ENCODE data around the gene PIK3R1.
A peak's percentile ranks its signal among the peaks of the same experiment; 100 is the strongest.
"Not testable (repeated sequence)": the region's sequence is repeated elsewhere in the genome, so short reads cannot be mapped to it uniquely, and the experiment has no call there.

Gene PIK3R1

DNA sequence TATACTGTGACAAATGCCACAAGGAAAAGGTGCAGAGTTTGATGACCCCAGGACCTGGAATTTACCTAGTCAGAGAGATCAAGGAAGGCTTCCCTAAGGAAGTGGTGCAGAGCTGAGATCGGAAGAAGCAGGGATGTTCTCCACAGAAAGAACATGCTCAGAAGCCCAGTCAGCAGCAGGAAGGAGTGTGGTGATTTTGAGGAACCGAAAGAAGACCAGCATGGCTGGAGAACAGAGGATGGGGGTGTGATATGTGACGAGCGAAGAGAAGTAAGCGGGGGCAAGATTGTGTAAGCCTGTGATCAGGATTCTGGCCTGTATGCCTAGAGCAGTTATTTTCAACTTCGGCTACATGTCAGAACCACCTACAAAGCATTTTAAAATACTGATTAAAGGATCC is 18.7 kb upstream of the PIK3R1 start:
- Histone ChIP-seq H3K4me1 (ENCODE audit: control insufficient read depth, insufficient read depth, low read length) (peaks cover 18% of the 10 kb centered on the region), H3K36me3 (ENCODE audit: control insufficient read depth, insufficient read depth, low read length) (no peaks in the 10 kb centered on the region), H3K4me3 (ENCODE audit: low read length) (no peak overlapping the region), H3K9ac (ENCODE audit: low read length) (no peak overlapping the region), H3K9me3 (ENCODE audit: control insufficient read depth, low read length) (no peaks in the 10 kb centered on the region), H3K27me3 (ENCODE audit: control insufficient read depth, insufficient read depth, low read length) (no peaks in the 10 kb centered on the region)

DNA sequence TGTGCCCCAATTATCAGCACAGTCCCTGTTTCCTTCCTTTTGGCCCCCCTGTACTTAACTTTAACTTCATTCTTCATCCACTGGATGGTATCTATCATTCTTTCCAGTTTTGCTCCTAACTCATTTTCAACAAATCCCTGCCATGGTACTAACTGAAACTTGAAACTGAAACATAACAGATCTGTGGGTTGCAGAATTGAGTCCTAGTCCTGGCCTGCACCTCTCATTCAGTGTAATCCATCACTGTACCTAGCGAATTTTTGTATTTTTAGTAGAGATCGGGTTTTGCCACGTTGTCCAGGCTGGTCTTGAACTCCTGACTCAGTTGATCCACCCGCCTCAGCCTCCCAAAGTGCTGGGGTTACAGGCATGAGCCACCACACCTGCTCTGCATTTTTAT is 15.3 kb upstream of the PIK3R1 start:
- no peak overlapping the region for H3K9ac ChIP-seq (ENCODE audit: low read length)
- no peaks in the 10 kb centered on the region for H3K36me3 ChIP-seq (ENCODE audit: control insufficient read depth, insufficient read depth, low read length)
- no peaks in the 10 kb centered on the region for H3K4me1 ChIP-seq (ENCODE audit: control insufficient read depth, insufficient read depth, low read length)
- no peaks in the 10 kb centered on the region for H3K9me3 ChIP-seq (ENCODE audit: control insufficient read depth, low read length)
- no peak overlapping the region for H3K4me3 ChIP-seq (ENCODE audit: low read length)
- H3K27me3 ChIP-seq (ENCODE audit: control insufficient read depth, insufficient read depth, low read length), result no peaks in the 10 kb centered on the region

DNA sequence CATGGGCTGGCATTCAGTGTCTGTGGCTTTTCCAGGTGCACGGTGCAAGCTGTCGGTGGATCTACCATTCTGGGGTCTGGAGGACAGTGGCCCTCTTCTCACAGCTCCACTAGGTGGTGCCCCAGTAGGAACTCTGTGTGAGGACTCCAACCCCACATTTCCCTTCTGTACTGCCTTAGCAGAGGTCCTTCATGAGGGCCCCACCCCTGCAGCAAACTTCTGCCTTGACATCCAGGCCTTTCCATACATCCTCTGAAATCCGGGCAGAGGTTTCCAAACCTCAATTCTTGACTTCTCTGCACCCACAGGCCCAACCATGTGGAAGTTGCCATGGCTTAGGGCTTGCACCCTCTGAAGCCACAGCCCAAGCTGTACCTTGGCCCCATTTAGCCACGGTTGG is 4.9 kb upstream of the PIK3R1 start:
- H3K4me3 ChIP-seq (ENCODE audit: low read length); H3K9me3 ChIP-seq (ENCODE audit: control insufficient read depth, low read length); H3K27me3 ChIP-seq (ENCODE audit: control insufficient read depth, insufficient read depth, low read length): not testable (repeated sequence)

DNA sequence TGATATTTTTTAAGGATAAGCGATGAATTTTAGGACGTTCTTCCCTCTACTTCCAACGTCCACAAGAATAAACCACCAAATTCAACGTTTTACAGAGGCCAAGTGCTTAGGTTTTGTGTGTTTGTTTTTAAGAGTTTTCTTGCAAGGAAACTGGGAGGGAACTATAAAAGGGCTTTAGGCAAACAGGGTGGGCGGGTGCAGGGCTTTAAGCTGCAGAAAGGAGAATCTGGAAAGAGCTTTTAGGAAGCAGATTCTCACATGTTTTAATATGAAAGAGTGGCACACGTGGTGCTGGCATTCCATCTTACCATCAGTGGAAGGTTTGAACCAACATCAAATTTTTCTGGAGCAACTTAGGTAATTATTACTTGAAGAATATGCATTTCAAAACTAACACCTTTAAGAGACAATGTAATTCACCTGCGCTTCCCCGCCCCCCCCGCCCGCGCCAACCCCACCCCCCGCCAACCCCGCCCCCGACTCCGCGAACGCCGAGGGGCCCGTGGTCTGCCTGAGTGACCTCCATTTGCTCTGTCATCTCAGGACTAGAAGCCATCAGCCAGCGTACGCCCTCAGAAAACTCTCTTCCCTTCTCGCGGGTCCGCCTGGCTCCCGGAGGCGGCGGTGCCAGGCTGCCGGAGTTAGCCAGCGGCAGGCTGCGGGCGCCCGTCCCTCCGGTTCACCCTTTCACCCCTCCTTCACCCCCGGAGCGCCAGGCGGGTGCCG is 911 bp upstream of the PIK3R1 start:
- Histone ChIP-seq H3K4me3 (ENCODE audit: low read length) (peak overlapping the region; percentile 60), H3K4me1 (ENCODE audit: control insufficient read depth, insufficient read depth, low read length) (peaks cover 6% of the 10 kb centered on the region), H3K9ac (ENCODE audit: low read length) (peak overlapping the region; percentile 90), H3K9me3 (ENCODE audit: control insufficient read depth, low read length) (no peaks in the 10 kb centered on the region), H3K27me3 (ENCODE audit: control insufficient read depth, insufficient read depth, low read length) (no peaks in the 10 kb centered on the region), H3K36me3 (ENCODE audit: control insufficient read depth, insufficient read depth, low read length) (no peaks in the 10 kb centered on the region)

More for the DNA sequence above, 4.9 kb upstream of the PIK3R1 start:
- not testable (repeated sequence) for H3K9ac ChIP-seq (ENCODE audit: low read length); H3K36me3 ChIP-seq (ENCODE audit: control insufficient read depth, insufficient read depth, low read length); H3K4me1 ChIP-seq (ENCODE audit: control insufficient read depth, insufficient read depth, low read length)

DNA sequence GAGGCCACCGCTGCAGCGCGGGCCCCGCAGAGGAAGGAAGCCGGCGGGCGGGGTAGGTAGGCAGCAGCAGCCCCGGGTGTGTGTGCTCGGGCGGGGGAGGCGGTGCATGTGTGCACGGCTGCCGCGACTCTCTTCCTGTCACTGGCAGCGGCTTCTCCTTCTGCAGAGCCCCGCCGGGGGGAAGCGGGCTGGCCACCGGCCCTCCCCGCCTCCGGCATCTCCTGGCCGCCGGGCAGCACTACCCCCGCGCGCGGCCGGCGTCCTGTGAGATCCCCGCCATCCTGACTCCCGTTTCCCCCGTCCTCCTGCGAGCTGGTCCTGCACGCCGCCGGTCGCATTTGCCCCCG is 315 bp downstream of the PIK3R1 start:
- H3K9ac ChIP-seq (ENCODE audit: low read length), result peak overlapping the region; percentile 89
- no peaks in the 10 kb centered on the region for H3K27me3 ChIP-seq (ENCODE audit: control insufficient read depth, insufficient read depth, low read length)
- H3K4me3 ChIP-seq (ENCODE audit: low read length), result peak overlapping the region; percentile 61
- H3K4me1 ChIP-seq (ENCODE audit: control insufficient read depth, insufficient read depth, low read length), result peaks cover 6% of the 10 kb centered on the region
- H3K36me3 ChIP-seq (ENCODE audit: control insufficient read depth, insufficient read depth, low read length), result no peaks in the 10 kb centered on the region
- no peaks in the 10 kb centered on the region for H3K9me3 ChIP-seq (ENCODE audit: control insufficient read depth, low read length)

DNA sequence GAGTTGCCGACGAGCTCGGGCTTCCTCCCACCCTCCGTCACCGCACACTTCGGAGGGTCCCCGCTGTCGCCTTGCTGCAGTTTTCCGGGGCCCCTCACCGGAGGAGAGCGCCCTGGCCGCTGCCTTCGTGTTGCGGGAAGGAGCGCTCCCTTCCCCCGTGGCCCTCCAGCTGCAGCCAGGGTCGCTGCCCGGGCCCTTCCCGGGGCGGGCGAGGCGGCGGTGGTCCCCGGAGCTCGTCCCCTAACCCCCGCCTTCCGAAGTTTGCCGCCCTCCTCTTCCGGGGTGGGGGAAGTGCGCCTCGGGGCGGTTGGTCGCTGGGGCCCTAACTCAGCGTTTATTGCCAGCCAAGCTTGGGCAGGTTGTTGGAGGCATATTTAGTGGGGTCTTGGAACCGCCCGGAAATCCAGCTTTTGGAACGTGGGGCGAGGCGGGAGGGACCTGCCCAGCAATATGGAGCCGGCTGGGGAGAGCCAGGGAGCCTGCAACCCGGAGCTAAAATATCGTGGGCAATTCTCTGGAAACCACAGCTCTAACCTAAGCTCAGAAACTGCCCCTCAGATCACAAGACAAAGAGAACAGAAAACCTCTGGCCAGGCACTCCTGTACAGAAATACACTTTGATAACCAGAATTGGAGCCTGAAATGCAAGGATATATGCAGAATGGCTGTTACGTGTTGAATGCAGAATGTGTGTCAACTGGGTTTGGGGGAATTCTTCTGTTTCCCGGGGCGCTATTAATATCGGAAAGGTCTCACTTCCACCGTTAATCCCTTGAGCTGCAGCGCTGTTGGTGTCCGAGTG is 890 bp downstream of the PIK3R1 start:
- H3K36me3 ChIP-seq (ENCODE audit: control insufficient read depth, insufficient read depth, low read length), result no peaks in the 10 kb centered on the region
- peak overlapping the region; percentile 89 for H3K9ac ChIP-seq (ENCODE audit: low read length)
- no peaks in the 10 kb centered on the region for H3K9me3 ChIP-seq (ENCODE audit: control insufficient read depth, low read length)
- peaks cover 6% of the 10 kb centered on the region for H3K4me1 ChIP-seq (ENCODE audit: control insufficient read depth, insufficient read depth, low read length)
- no peaks in the 10 kb centered on the region for H3K27me3 ChIP-seq (ENCODE audit: control insufficient read depth, insufficient read depth, low read length)
- H3K4me3 ChIP-seq (ENCODE audit: low read length), result peak overlapping the region; percentile 61

DNA sequence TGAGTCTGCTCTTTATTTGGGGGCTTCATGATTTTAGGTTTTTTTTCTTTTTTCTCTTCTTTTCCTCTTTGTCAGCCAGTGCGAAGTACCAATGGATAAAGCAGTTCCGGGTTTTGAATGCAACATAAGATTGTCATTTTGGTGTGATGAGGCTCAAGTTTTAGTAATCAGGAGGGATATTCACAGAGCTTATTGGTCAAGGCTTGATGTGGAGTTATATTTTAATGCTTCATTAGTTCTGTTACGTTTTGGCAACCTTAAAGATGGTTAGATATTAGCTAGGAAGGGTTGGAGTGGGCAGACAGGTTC is 1.4 kb downstream of the PIK3R1 start:
- Histone ChIP-seq H3K9me3 (ENCODE audit: control insufficient read depth, low read length) (no peaks in the 10 kb centered on the region), H3K4me3 (ENCODE audit: low read length) (peak overlapping the region; percentile 61), H3K27me3 (ENCODE audit: control insufficient read depth, insufficient read depth, low read length) (no peaks in the 10 kb centered on the region), H3K4me1 (ENCODE audit: control insufficient read depth, insufficient read depth, low read length) (peaks cover 6% of the 10 kb centered on the region), H3K9ac (ENCODE audit: low read length) (peak overlapping the region; percentile 89), H3K36me3 (ENCODE audit: control insufficient read depth, insufficient read depth, low read length) (no peaks in the 10 kb centered on the region)

DNA sequence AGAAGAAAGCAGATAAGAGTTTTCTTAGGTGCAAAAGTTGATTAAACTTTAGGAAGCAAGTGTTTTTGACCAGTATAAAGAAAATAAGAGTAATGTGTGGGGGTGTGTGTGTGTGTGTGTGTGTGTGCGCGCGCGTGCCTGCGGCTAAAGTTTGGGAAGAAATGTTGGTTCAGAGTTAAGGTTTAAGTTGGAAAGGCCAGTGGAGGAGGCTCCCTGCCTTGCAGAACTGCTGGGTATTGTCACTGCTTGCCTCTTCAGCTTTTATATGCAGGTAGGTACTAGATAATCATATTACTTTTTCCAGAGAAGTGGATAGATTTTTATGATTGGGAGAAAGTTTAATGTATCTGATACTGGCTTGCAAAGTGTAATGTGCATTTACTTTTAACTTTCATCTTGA is 2.0 kb downstream of the PIK3R1 start:
- H3K36me3 ChIP-seq (ENCODE audit: control insufficient read depth, insufficient read depth, low read length), result no peaks in the 10 kb centered on the region
- peaks cover 6% of the 10 kb centered on the region for H3K4me1 ChIP-seq (ENCODE audit: control insufficient read depth, insufficient read depth, low read length)
- H3K9me3 ChIP-seq (ENCODE audit: control insufficient read depth, low read length), result no peaks in the 10 kb centered on the region
- no peaks in the 10 kb centered on the region for H3K27me3 ChIP-seq (ENCODE audit: control insufficient read depth, insufficient read depth, low read length)
- no peak overlapping the region for H3K4me3 ChIP-seq (ENCODE audit: low read length)
- peak overlapping the region; percentile 89 for H3K9ac ChIP-seq (ENCODE audit: low read length)

DNA sequence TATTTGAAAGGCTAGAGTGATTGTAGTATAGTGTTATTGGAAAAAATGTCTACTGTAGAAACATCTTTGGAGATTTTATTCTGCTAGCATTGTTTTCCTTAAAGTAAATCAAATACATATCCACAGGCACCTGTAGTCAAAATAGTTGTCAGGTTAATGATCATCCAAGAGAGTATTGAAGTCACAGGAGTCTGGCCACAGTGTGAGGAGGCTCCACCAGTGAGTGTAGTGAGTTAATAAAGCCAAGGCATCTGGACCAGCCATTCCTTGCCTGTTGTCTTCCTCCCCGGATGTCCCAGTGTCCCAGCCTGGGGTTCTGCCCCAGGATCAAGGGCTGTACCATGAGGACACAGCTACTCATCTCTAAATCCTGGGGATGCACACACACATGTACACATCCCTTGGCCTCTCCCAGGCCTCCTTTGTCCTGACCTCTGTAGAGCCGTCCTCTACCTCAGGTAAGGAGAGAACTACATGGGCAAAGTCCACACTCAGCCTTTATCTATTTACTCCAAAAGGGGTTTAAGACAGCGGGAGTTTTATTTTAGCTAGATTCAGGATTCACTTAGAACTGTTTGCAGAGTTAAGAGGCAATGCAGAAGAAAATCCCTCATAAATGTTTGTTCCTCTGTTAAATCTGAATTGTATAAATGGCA is 3.7 kb downstream of the PIK3R1 start:
- no peak overlapping the region for H3K9ac ChIP-seq (ENCODE audit: low read length)
- H3K27me3 ChIP-seq (ENCODE audit: control insufficient read depth, insufficient read depth, low read length), result no peaks in the 10 kb centered on the region
- no peaks in the 10 kb centered on the region for H3K36me3 ChIP-seq (ENCODE audit: control insufficient read depth, insufficient read depth, low read length)
- H3K9me3 ChIP-seq (ENCODE audit: control insufficient read depth, low read length), result no peaks in the 10 kb centered on the region
- H3K4me3 ChIP-seq (ENCODE audit: low read length), result no peak overlapping the region
- peaks cover 17% of the 10 kb centered on the region for H3K4me1 ChIP-seq (ENCODE audit: control insufficient read depth, insufficient read depth, low read length)

DNA sequence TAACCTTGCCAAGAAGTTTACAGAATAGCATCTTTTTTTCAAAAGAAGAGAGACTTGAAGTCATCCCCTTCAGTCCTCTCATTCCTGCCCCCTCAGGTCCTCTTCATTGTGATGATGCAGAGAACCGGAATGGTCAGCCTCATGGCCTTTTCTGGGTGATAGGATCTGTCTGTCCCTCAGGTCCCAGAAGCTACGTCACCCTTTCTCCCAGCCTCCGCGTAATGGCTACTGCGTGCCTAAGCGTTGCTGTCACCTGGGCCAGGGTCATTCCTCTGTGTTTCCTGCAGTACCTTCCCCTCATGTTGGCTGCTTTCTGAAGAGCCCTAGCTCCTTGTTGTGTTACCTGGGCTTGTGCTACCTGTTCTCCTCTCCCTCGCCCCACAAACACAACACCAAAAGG is 4.7 kb downstream of the PIK3R1 start:
- Histone ChIP-seq H3K27me3 (ENCODE audit: control insufficient read depth, insufficient read depth, low read length) (no peaks in the 10 kb centered on the region), H3K9me3 (ENCODE audit: control insufficient read depth, low read length) (no peaks in the 10 kb centered on the region), H3K4me3 (ENCODE audit: low read length) (no peak overlapping the region), H3K4me1 (ENCODE audit: control insufficient read depth, insufficient read depth, low read length) (peaks cover 27% of the 10 kb centered on the region), H3K9ac (ENCODE audit: low read length) (no peak overlapping the region), H3K36me3 (ENCODE audit: control insufficient read depth, insufficient read depth, low read length) (no peaks in the 10 kb centered on the region)

DNA sequence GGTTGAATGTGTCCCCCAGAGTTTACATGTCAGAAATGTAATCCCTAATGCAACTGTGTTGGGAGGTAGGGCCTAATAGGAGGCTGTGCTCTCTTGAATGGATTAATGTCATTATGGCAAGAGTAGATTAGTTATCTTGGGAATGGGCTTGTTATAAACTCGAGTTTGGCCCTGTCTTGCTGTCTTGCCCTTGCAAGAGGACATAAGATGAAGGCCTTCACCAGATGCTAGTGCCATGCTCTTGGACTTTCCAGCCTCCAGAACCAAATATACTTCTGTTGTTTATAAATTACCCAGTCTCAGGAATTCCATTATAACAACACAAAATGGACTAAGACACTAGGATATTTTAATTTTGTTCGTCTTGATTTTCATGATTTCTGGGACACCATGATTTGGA is 5.4 kb downstream of the PIK3R1 start:
- Histone ChIP-seq H3K27me3 (ENCODE audit: control insufficient read depth, insufficient read depth, low read length) (no peaks in the 10 kb centered on the region), H3K36me3 (ENCODE audit: control insufficient read depth, insufficient read depth, low read length) (no peaks in the 10 kb centered on the region), H3K4me1 (ENCODE audit: control insufficient read depth, insufficient read depth, low read length) (peaks cover 32% of the 10 kb centered on the region), H3K4me3 (ENCODE audit: low read length) (no peak overlapping the region), H3K9me3 (ENCODE audit: control insufficient read depth, low read length) (no peaks in the 10 kb centered on the region), H3K9ac (ENCODE audit: low read length) (no peak overlapping the region)

DNA sequence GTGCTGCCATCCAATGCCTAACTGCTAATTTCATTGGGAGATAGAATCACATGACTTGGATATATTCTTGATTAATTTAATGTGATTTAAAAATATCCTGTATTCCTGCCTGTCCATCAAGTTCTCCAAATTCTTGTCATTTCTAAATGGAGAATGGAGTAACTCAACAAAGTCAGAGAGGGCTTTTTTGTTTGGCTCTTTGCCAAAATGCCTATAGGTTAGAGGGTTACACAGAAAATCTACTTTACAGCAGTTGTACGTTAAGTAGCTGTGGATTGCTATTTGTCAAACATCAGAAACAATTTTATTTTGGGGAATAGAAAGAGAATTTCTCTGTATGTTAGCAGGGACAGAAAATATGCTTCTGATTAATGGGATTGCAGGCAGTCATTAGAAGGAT is 5.9 kb downstream of the PIK3R1 start:
- Histone ChIP-seq H3K36me3 (ENCODE audit: control insufficient read depth, insufficient read depth, low read length) (no peaks in the 10 kb centered on the region), H3K4me3 (ENCODE audit: low read length) (no peak overlapping the region), H3K9ac (ENCODE audit: low read length) (no peak overlapping the region), H3K4me1 (ENCODE audit: control insufficient read depth, insufficient read depth, low read length) (peaks cover 36% of the 10 kb centered on the region), H3K9me3 (ENCODE audit: control insufficient read depth, low read length) (no peaks in the 10 kb centered on the region), H3K27me3 (ENCODE audit: control insufficient read depth, insufficient read depth, low read length) (no peaks in the 10 kb centered on the region)

Measured in mucosa of stomach (tissue), 1 donor.